Panc1 (cell line): ENCODE measurements around the gene ARHGEF17. TPM values are rescaled to one million over a fixed set of nuclear protein-coding genes. Genes with fewer than 3 reads are reported as not detected.

Source experiments
- ATAC-seq: fragments of 200-7000 bp; cut with Tn5 transposase; 2 replicates; pipeline ENCODE4 v1.9.1; 2020; ENCODE audit warnings: mild to moderate bottlenecking, moderate library complexity
- BruUV-seq: library from RNA; stranded (reverse); fragments of 400-500 nt; replicated peaks from 2 replicates; lab custom pipeline; 2021; lab: Mats Ljungman, UMichigan
- CTCF ChIA-PET: fragments of 300-600 bp; sonication (Branson Sonifier 250); formaldehyde crosslinking; loops from one replicate; lab custom pipeline; 2022; ENCODE audit warnings: antibody characterized with exemption; lab: Charles Lee
- POLR2A ChIA-PET: fragments of 300-600 bp; sonication (Branson Sonifier 250); formaldehyde crosslinking; loops from one replicate; lab custom pipeline; 2022; ENCODE audit warnings: antibody characterized with exemption; lab: Charles Lee
- DNase-seq: peaks from one replicate; pipeline ENCODE4 v3.0.0-alpha.2; 2010; ENCODE audit warnings: low read depth, low spot score
- H3K27ac ChIP-seq: 2 replicates; pipeline ENCODE4 v1.5.1; 2011; ENCODE audit warnings: mild to moderate bottlenecking, low read length, inconsistent platforms
- H3K27me3 ChIP-seq: fragments of 200-500 bp; sonication (Bioruptor generic); 2 replicates; pipeline ENCODE4 v1.6.0; 2014; ENCODE audit warnings: low read length, inconsistent platforms; ENCODE audit not compliant: control insufficient read depth, insufficient read depth
- H3K36me3 ChIP-seq: fragments of 200-500 bp; sonication (Bioruptor generic); 2 replicates; pipeline ENCODE4 v1.5.1; 2014; ENCODE audit warnings: inconsistent platforms, mild to moderate bottlenecking, low read length, moderate library complexity; ENCODE audit not compliant: control insufficient read depth, insufficient read depth
- H3K4me1 ChIP-seq: 2 replicates; pipeline ENCODE4 v1.5.1; 2011; ENCODE audit warnings: inconsistent platforms, mild to moderate bottlenecking, low read length, moderate library complexity; ENCODE audit not compliant: control insufficient read depth, insufficient read depth
- H3K4me3 ChIP-seq, 2 experiments: 2 replicates each; pipeline ENCODE4 v1.5.1; 2011 to 2012; ENCODE audit warnings: low read depth in 2 of 2, low read length in 2 of 2, mild to moderate bottlenecking in 2 of 2, inconsistent platforms in 1 of 2, moderate library complexity in 1 of 2
- H3K9me3 ChIP-seq: fragments of 200-500 bp; sonication (Bioruptor generic); 2 replicates; pipeline ENCODE4 v1.5.1; 2014; ENCODE audit warnings: low read depth, mild to moderate bottlenecking, inconsistent platforms, low read length, moderate library complexity; ENCODE audit not compliant: control insufficient read depth, insufficient read depth
- POLR2AphosphoS5 ChIP-seq: IDR thresholded peaks from 2 replicates; pipeline ENCODE4 v1.6.1; 2012; ENCODE audit warnings: mild to moderate bottlenecking, low read depth, low read length, moderate library complexity
- SIN3A ChIP-seq: IDR thresholded peaks from 2 replicates; pipeline ENCODE4 v1.6.1; 2012; ENCODE audit warnings: low read depth, mild to moderate bottlenecking, low read length, moderate library complexity, borderline replicate concordance; ENCODE audit not compliant: insufficient read depth
- TCF7L2 ChIP-seq: IDR thresholded peaks from 2 replicates; pipeline ENCODE4 v1.6.1; 2011; ENCODE audit warnings: mild to moderate bottlenecking, low read depth, low read length, inconsistent platforms
- in situ Hi-C: cut with HindIII; loops from 2 replicates; pipeline ENCODE4 v1.10.0; 2016; ENCODE audit warnings: low sequenced_read_pairs, low pct_unique_long_range_greater_than_20kb
- intact Hi-C: fragments of 100-400 bp; cut with micrococcal nuclease; formaldehyde crosslinking; loops from one replicate; pipeline ENCODE4 v1.10.0; 2022; ENCODE audit not compliant: unreplicated experiment
- total RNA-seq: library from RNA; stranded (reverse); gene quantifications from one replicate; pipeline ENCODE4 v1.2.1, GENCODE V29; 2021; ENCODE audit not compliant: unreplicated experiment
- TF ChIP-seq, protein P1 (sequence below): fragments of 450-650 bp; IDR thresholded peaks from 2 replicates; pipeline ENCODE4 v1.5.1; 2017; ENCODE audit warnings: mild to moderate bottlenecking
- TF ChIP-seq, protein P2 (sequence below), 2 experiments: IDR thresholded peaks; 2 replicates each; pipeline ENCODE4 v1.6.1; 2011 to 2012; ENCODE audit warnings: low read depth in 2 of 2, control low read depth in 1 of 2, low read length in 1 of 2, mild to moderate bottlenecking in 1 of 2, moderate library complexity in 1 of 2; ENCODE audit not compliant: insufficient read depth in 1 of 2

The ARHGEF17 gene
- total RNA-seq, 1 experiment from 2014 or later, result 43.2 TPM

- BruUV-seq, result no TSS peak
- no peak for ATAC-seq
- no peaks in the 10 kb centered on the region for H3K27me3 ChIP-seq
- POLR2A ChIA-PET, result no interaction called here
- CTCF ChIA-PET, result no interaction called here
- H3K4me1 ChIP-seq, result no peaks in the 10 kb centered on the region
- no peak for DNase-seq
- no peaks in the 10 kb centered on the region for H3K36me3 ChIP-seq
- H3K4me3 ChIP-seq, result no peak overlapping the region
- intact Hi-C loops, result loop anchor here (10.0 kb wide), 1 partner anchor 90 kb away; the partner anchor contains the start of gene ARHGEF17
- no peak overlapping the region for H3K27ac ChIP-seq
- TF ChIP-seq, protein P1, sequence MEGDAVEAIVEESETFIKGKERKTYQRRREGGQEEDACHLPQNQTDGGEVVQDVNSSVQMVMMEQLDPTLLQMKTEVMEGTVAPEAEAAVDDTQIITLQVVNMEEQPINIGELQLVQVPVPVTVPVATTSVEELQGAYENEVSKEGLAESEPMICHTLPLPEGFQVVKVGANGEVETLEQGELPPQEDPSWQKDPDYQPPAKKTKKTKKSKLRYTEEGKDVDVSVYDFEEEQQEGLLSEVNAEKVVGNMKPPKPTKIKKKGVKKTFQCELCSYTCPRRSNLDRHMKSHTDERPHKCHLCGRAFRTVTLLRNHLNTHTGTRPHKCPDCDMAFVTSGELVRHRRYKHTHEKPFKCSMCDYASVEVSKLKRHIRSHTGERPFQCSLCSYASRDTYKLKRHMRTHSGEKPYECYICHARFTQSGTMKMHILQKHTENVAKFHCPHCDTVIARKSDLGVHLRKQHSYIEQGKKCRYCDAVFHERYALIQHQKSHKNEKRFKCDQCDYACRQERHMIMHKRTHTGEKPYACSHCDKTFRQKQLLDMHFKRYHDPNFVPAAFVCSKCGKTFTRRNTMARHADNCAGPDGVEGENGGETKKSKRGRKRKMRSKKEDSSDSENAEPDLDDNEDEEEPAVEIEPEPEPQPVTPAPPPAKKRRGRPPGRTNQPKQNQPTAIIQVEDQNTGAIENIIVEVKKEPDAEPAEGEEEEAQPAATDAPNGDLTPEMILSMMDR, result no peak
- TF ChIP-seq POLR2AphosphoS5 (no peak), TCF7L2 (no peak), SIN3A (no peak)
- TF ChIP-seq, protein P2, sequence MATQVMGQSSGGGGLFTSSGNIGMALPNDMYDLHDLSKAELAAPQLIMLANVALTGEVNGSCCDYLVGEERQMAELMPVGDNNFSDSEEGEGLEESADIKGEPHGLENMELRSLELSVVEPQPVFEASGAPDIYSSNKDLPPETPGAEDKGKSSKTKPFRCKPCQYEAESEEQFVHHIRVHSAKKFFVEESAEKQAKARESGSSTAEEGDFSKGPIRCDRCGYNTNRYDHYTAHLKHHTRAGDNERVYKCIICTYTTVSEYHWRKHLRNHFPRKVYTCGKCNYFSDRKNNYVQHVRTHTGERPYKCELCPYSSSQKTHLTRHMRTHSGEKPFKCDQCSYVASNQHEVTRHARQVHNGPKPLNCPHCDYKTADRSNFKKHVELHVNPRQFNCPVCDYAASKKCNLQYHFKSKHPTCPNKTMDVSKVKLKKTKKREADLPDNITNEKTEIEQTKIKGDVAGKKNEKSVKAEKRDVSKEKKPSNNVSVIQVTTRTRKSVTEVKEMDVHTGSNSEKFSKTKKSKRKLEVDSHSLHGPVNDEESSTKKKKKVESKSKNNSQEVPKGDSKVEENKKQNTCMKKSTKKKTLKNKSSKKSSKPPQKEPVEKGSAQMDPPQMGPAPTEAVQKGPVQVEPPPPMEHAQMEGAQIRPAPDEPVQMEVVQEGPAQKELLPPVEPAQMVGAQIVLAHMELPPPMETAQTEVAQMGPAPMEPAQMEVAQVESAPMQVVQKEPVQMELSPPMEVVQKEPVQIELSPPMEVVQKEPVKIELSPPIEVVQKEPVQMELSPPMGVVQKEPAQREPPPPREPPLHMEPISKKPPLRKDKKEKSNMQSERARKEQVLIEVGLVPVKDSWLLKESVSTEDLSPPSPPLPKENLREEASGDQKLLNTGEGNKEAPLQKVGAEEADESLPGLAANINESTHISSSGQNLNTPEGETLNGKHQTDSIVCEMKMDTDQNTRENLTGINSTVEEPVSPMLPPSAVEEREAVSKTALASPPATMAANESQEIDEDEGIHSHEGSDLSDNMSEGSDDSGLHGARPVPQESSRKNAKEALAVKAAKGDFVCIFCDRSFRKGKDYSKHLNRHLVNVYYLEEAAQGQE (IDR thresholded peaks at IDR 0.05; ENCODE audit: insufficient read depth in 1 of 2, low read depth in 2 of 2, low read length in 1 of 2), result no peak
- in situ Hi-C loops, result no loop called here
- H3K9me3 ChIP-seq, result no peaks in the 10 kb centered on the region
These were observed 86.6 kb downstream of the ARHGEF17 start for GRCh38 chr11:73394416-73395296.

DNA sequence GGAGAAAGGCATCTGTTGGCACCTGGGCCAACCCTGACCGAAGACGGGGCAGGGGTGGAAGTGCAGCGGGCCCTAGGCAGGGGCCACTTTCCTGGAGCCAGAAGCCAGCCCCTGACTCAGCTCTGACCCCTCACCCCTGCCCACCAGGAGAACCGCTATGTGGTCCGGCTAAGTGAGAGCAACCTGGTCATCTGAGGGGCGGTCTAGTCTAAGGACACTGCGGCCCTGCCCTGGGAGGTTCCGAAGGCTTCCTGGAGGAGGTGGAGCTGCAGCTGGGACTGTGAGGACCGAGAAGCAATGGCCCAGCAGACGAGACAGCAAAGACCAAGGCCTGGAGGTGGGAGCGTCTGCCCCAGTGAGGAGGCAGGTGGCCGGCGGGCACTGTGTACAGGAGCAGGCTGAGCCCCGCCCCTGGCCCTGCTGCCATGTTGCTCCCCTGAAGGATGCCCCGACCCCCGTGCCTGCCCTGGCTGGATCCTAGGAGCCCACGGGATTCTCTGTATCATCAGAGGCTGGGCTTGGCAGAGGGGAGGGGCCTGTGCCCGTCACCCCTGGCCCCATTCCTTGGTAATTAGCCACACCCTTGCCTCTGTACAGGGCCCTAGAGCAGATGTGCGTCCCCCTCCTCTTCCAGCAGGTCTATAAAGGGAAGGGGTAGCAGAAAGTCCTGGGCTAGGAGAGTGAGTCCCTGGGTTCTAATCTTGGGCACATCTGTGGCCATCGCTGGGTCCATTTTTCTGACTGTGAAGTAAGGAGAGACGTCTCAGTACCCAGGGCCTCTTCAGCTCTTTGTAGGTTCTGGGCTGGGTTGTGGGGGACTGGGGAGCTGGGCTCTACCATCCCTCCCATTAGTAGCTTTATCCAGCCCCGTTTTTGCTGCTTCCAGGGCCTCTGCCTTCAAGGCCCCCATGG is 87.5 kb downstream of the ARHGEF17 start:
- in situ Hi-C loops, result no loop called here
- Histone ChIP-seq H3K27ac (no peak overlapping the region), H3K9me3 (no peaks in the 10 kb centered on the region), H3K4me1 (no peaks in the 10 kb centered on the region), H3K36me3 (no peaks in the 10 kb centered on the region), H3K4me3 (no peak overlapping the region), H3K27me3 (no peaks in the 10 kb centered on the region)
- no TSS peak for BruUV-seq
- ATAC-seq (no peak), DNase-seq (no peak)
- TF ChIP-seq SIN3A (no peak), POLR2AphosphoS5 (no peak), TCF7L2 (no peak)
- TF ChIP-seq, protein P2 (IDR thresholded peaks at IDR 0.05; ENCODE audit: insufficient read depth in 1 of 2, low read depth in 2 of 2, low read length in 1 of 2), result no peak
- TF ChIP-seq, protein P1, result no peak
- ChIA-PET POLR2A (no interaction called here), CTCF (interaction anchor here (0.9 kb wide), 1 partner anchor 265 kb away, joined by 3 read pairs; no protein-coding TSS in a partner anchor)
- intact Hi-C loops, result loop anchor here (10.0 kb wide), 1 partner anchor 91 kb away; the partner anchor contains the start of gene ARHGEF17
